ENCODE measurements around the gene APC2.
A peak's percentile ranks its signal among the peaks of the same experiment; 100 is the strongest.

Gene APC2

GRCh38 chr19:1449467-1450442 lies at the start of gene APC2:
Gene APC2, plus strand, starts transcription at chr19:1450121. Its CDS starts 2,881 bp downstream, at chr19:1453002.
- H3K4me3 ChIP-seq (ENCODE audit: low read depth, low read length), result no peak within 1 kb of the TSS

GRCh38 chr19:1400281-1401137 lies 49.4 kb upstream of the APC2 start:
- H3K4me3 ChIP-seq (ENCODE audit: low read depth, low read length), result peak overlapping the region; percentile 41
- no peak for TF ChIP-seq CTCF (IDR thresholded peaks at IDR 0.05; ENCODE audit: borderline replicate concordance, insufficient read depth, low read depth, low read length)

More at GRCh38 chr19:1449467-1450442, at the start of gene APC2:
- TF ChIP-seq CTCF (IDR thresholded peaks at IDR 0.05; ENCODE audit: borderline replicate concordance, insufficient read depth, low read depth, low read length), result no peak

- peak within 1 kb of the TSS; percentile 41 for H3K4me3 ChIP-seq (ENCODE audit: low read depth, low read length)
- peak; percentile 70 for TF ChIP-seq CTCF (IDR thresholded peaks at IDR 0.05; ENCODE audit: borderline replicate concordance, insufficient read depth, low read depth, low read length)
Measured at GRCh38 chr19:1401138-1401888, 48.6 kb upstream of the APC2 start, which contains the start of gene GAMT. Gene GAMT, minus strand, starts transcription at chr19:1401542. Its CDS starts 66 bp downstream, at chr19:1401476.

- TF ChIP-seq CTCF (IDR thresholded peaks at IDR 0.05; ENCODE audit: borderline replicate concordance, insufficient read depth, low read depth, low read length), result no peak
Measured at GRCh38 chr19:1401889-1402217, 48.1 kb upstream of the APC2 start.

GRCh38 chr19:1402411-1403070 lies 47.4 kb upstream of the APC2 start:
- no peak overlapping the region for H3K4me3 ChIP-seq (ENCODE audit: low read depth, low read length)
- TF ChIP-seq CTCF (IDR thresholded peaks at IDR 0.05; ENCODE audit: borderline replicate concordance, insufficient read depth, low read depth, low read length), result no peak

More at GRCh38 chr19:1401889-1402217, 48.1 kb upstream of the APC2 start:
- no peak overlapping the region for H3K4me3 ChIP-seq (ENCODE audit: low read depth, low read length)
